HG03442 (cell line): ENCODE data around the gene KRT72.

ENCODE experiments used
- ATAC-seq: cut with Tn5 transposase; IDR thresholded peaks from one replicate; pipeline ENCODE4 v1.9.1; 2021; ENCODE audit warnings: mild to moderate bottlenecking, moderate library complexity; ENCODE audit not compliant: unreplicated experiment

Gene KRT72

DNA sequence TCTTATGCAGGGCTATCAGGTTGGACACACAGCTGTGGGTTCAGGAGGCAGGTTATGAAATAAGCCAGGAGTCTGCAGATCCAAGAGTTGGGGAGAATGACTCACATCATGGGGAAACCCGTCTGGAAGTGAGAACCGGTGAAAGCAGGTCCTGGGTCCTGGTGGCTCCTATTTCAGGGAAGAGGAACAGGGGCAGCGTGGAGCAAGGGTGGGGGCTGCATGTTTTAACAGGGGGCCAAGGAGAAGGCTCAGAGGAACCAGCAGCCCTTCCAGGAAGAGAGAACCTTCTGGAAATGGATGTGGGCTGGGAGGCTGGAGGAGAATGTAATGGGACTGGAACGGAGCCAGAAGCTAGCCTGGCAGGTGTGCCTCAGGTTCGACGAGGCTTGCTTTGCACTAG, 19.8 kb downstream of the KRT72 start:
- ATAC-seq = no peak

GRCh38 chr12:52581066-52581465, 20.2 kb downstream of the KRT72 start:
- ATAC-seq = no peak

DNA sequence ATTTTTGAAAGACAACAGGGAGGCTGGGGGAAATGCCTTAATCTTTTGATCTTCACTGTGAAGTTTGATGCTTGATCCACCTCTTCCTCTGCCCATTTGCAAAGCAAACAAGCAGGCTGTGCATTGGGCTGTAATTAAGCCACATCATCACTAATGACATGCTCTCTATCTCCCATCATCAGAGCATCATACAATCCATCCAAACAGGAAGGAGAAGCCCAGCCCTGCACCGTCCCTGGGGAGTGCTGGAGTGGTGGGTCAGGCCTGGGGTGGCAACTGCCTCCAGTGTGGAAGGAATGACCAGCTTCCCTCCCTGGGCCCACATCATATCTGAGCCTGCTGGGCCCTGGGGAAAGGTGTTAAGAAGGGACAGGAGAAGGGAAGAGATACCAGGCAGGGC, 20.8 kb downstream of the KRT72 start:
- ATAC-seq = no peak

DNA sequence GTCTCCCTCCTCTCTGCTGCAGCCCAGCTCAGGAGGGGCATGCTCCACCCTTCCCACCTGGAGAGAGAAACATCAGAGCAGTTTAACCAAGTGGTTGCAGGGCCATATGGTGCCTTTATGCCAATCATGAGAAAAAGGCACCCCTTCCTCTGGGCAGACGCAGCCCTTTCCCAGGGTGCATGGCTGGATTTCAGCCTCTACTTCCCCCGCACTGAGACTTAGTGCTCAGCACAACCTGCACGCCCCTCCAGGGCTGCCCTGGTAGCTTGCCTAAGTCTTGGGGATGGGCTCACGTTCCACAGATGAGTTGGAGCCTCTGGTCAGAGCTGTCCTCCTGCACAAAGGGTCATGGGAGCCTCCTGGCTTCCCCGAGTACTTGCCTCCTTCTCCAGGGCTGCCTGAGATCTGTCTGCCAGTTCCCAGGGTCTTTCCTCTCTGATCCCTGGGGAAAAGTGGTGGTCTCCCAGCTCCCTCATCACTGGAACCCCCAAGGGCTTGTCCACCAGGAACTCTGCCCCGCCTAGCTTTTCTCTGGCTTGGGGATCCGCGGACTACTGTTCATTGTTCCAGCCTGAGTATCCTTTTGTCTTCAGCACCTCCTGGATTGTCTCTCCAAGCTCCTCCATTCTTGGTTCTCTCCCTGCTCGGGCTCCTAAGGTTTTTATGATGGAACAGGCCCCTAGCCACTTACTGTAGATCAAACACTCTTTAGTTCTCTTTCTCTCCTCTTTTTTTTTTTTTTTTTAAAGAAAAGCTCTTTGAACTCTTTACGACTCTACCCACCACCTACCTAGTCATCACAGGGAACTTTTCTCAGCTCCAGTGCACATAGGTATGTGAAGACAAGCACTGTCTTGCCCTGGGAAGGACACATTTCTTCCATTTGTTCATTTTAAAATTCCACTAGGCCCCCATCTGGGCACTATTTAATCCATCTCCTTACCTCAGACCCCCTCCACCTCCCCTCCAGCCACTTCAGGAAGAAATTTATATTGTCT, 21.5 kb downstream of the KRT72 start:
- no peak for ATAC-seq

DNA sequence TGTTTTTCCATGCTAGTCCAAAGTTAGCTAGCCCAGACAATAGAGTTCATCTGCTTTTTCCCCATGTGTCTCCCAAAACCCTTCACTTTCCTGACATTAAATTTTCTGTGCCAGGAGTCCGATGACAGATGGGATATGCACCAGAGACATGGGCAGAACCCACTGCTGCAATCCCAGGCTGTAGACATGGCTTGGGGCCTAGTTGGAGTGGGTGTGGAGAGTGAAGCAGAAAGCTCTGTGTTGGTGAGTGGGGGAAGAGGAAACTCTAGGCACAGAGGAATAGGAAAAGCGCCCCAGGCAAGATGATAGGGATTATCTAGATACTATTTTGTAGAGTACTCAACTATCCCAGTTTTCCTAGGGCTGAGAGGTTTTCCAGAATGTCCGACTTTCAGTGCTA, 22.8 kb downstream of the KRT72 start:
- no peak for ATAC-seq

GRCh38 chr12:52577316-52577715, 23.9 kb downstream of the KRT72 start:
- ATAC-seq = no peak

DNA sequence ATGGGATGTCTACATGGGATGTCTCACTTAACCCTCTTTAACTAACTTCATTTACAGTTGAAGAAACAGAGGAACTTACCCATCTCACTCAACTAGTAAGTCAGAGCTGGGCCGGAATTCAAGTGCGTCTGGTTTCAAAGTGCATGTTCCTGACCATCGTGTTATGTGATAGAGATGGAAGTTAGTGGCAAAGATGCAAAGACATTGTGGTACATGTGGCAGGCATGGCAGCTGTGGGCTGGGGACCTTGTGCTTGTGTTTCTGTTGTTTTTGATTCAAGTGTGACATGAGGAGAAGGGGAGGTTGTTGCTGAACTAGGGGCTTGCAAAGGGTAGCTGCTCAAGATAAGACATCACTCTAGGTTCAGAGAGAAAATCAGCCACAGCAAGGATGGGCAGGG, 25.3 kb downstream of the KRT72 start:
- no peak for ATAC-seq

DNA sequence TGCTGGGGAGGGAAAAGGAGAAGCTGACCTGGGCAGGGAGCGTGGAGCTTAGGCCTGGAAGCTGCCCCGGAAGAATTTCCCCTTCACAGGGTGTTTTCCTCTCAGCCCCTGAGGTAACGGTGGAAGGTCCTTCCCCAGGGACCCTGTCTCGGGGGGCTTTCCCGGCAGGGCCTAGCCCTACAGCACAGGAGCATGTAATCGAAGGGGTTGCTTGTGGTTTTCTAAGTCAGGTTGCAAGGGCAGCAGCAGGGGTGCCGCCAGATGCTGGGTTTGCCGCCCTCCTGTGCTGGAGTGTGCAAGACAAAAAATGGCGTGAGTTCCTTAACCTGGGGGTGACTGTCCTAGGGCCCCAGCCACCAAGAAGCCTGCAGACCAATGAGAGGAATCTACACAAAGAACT, 26.0 kb downstream of the KRT72 start:
- ATAC-seq = no peak

DNA sequence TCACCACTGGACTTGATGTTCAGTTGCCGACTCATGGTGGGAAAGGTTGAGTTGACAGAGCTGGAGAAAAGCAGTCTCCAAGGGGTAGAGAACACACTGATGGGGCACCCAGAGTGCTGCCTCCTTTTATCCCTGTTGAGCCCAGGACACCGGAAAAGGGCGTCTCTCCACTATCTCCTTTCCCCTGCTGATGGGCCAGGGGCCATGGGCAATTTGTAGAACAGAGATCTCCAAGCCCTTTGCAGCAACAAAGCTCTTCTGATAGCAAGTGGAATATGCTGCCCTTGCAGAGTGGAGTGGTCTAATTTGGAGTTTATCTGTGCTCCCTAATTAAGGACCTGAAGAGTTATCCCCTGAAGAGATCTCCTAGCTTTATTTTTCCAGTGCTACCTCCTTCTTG, 27.5 kb downstream of the KRT72 start, which contains the start of gene KRT74:
Gene KRT74, minus strand, starts transcription at position 101 of the 400 bp plus-strand sequence. Its CDS starts 66 bp downstream, at position 35.
- no peak for ATAC-seq

- ATAC-seq = no peak
Measured at GRCh38 chr12:52573306-52573705, 28.0 kb downstream of the KRT72 start.

GRCh38 chr12:52570511-52570910, 30.8 kb downstream of the KRT72 start:
- no peak for ATAC-seq

DNA sequence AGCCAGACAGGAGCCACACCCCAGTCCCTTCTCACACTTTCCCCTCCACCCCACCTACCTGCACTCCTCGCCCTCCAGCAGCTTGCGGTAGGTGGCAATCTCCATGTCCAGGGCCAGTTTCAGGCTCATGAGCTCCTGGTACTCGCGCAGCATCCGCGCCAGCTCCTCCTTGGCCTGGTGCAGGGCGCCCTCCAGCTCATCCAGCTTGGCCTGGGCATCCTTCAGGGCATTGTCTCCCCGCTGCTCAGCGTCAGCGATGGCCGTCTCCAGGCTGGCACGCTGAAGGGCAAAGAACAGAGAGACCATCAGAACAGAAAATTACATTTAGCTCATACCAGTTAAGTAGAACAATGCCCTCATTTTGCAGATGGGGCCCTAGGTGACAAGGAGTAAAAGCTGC, 33.2 kb downstream of the KRT72 start:
- no peak for ATAC-seq

- ATAC-seq = no peak
Measured at GRCh38 chr12:52566847-52567291, 34.4 kb downstream of the KRT72 start.

- no peak for ATAC-seq
Measured at GRCh38 chr12:52564582-52564981, 36.7 kb downstream of the KRT72 start.

DNA sequence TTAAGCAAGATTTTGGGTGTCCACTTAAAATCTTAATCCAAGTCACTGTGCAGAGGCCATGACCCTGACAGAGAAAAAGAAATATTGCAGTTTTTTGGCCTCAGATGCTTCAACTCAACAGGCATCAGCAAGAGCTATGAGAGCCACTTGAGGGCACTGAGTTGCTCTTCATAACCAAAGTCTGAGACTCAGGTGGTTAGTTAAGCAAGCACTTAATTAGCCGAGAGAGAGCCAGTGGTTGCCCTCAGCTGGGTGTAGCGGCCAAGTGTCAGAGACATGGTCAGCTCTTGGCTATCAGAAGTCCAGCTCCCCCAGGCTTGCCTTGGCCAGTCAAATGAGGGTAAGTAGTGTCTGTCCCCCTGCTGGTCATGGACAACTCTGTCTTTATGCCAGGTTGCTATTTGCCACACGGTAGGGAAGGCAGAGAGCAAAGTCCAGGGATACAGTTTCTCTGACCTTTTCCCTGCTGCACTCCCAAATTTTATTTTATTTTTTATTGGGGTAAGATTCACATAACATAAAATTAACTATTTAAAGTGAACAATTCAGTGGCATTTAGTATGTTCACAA, 39.3 kb downstream of the KRT72 start:
- ATAC-seq = no peak

DNA sequence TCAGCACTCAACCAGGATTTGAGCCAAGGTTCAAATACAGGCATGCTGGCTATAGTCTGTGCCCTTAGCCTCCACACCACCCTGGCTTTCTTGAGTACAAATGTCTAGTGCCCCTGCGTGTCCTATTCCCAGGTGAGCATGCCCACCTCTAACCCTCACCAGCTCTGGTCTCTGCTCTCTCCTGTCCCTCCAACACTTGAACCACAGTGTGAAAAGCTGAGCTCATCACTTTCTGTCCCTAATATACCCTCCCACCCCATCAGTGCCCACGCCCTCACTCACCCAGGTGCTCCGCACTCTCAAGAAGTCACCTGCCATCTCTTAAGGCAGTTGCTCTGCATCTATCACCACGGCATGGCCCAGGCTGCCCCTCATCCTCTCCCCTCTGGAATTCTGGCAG, 41.3 kb downstream of the KRT72 start:
- ATAC-seq = no peak

DNA sequence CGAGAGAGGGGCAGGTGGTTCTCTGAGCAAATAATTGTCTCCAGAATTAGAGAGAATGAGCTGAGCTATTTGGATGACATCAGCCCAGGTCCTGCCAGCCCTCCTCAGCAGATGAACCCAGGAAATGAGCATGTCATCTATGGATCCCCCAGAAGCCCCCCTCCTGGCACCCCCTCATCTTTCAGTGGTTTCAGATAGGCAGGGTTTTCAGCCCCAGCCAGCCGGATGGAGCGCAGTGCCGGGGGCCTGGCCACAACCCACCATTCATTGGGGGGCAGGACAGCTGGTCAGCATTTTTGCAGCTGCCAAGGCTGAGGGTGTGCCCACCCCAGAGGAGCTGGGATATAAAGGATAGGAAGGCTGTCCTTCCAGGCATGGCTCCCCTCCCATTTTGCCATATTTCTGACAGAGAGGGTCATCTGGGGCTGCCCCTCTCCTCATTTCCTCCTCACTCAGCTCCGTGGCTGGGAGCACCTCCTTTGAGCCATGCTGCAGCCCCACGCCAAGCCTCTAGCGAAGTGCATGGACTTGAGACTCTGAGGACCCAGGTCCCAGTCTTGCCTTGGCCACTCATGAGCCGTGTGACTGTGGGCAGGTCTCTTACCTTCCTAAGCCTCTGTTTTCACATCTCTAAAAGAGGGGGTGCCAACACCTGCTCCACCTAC, 42.4 kb downstream of the KRT72 start:
- no peak for ATAC-seq

DNA sequence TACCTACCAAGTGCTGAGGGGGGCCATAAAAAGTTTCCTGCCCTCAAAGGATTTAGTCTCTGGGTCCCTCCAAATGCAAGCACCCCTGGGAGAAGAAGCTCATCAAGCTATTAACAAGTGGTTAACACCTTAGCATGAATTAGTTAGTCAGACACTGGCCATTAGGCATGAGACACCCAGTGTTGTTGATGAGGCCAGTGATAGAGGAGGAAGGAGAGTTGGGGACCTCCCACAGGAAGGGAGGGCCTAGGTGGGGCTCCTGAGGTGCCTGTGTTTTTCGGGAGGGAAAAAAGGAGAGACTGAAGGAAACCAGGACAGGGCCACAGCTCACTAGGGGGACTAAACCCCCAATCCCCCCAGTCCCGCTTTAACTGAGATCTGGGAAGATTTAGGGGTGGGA, 43.8 kb downstream of the KRT72 start:
- no peak for ATAC-seq

DNA sequence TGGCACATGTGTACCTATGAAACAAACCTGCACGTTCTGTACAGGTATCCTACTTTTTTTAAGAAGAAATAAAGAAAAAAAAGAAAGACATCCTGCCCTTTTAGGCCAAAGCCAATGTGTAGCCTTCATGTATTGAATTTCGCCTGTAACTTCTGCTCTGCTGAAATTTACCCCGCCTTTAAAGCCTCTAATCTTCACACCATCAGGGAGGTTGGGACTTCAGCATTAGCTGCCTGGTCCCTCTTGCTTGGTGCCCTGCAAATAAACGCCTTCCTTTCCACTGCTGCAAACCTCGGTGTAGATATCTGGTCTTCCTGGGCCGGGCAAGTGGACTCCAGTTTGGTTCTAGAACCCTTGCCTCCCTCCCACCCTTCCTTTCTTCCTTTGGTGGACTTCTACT, 45.7 kb downstream of the KRT72 start:
- no peak for ATAC-seq

DNA sequence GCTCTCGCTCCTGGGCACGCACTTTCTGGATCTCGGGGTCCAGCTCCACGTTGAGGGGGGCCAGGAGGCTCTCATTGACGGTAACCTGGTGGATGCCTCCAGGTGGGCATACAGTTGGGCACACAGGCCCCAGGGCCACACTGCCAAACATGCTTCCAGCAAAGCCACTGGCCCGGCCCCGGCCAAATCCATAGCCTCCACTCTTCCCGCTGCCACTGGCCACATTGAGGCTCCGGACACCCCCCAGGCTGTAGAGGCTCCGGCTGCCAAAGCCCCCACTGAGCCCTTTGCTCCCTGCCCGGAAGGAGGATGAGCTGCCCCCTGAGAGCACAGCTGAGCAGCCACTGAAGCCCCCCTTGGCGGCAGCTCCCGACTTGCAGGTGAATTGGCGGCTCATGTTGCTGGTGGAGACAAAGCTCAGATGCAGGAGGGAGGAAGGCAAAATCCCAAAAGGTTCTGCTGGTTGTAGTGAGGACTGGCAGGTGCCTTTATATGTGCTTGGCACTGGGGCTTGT, 48.5 kb downstream of the KRT72 start, which contains the start of gene KRT71:
Gene KRT71, minus strand, starts transcription at position 465 of the 515 bp plus-strand sequence. Its CDS starts 68 bp downstream, at position 397.
- no peak for ATAC-seq

GRCh38 chr12:52552055-52552454, 49.2 kb downstream of the KRT72 start:
- ATAC-seq = no peak
